ENCODE results near the gene NABP1. TPM values are rescaled to one million over a fixed set of nuclear protein-coding genes. Genes with fewer than 3 reads are reported as not detected.

Gene NABP1
- polyA plus RNA-seq, 1 donor from 2014 or later, result 1.5 TPM

GRCh38 chr2:191714925-191715324, 37.0 kb downstream of the NABP1 start:
- H3K9me2 ChIP-seq (ENCODE audit: insufficient read depth, low read length), result no peaks in the 10 kb centered on the region
- H3K27me3 ChIP-seq (ENCODE audit: insufficient read depth, low read depth, low read length), result no peaks in the 10 kb centered on the region
- no peaks in the 10 kb centered on the region for H4K20me1 ChIP-seq (ENCODE audit: insufficient read depth)
- H3K9me3 ChIP-seq (ENCODE audit: low read length), result no peaks in the 10 kb centered on the region
- H3K4me2 ChIP-seq (ENCODE audit: low read length), result no peak overlapping the region
- no peak overlapping the region for H3K4me3 ChIP-seq (ENCODE audit: low read length)
- H3K27ac ChIP-seq (ENCODE audit: low read length), result peak overlapping the region; percentile 52
- H2AFZ ChIP-seq (ENCODE audit: low read depth, low read length), result no peak overlapping the region
- no peak overlapping the region for H3K9ac ChIP-seq (ENCODE audit: low read length)
- H3K79me2 ChIP-seq (replicated peaks; ENCODE audit: insufficient read depth, low read length), result no peaks in the 10 kb centered on the region
- TF ChIP-seq REST (IDR thresholded peaks at IDR 0.05; ENCODE audit: borderline replicate concordance), result peak; percentile 27
- TF ChIP-seq POLR2AphosphoS5 (IDR thresholded peaks at IDR 0.05), result peak; percentile 65
- no peak for TF ChIP-seq TAF1 (IDR thresholded peaks at IDR 0.05; ENCODE audit: low read depth)
- peak; percentile 55 for TF ChIP-seq EP300 (conservative IDR thresholded peaks at IDR 0.05; ENCODE audit: poor library complexity, severe bottlenecking)
- H3K36me3 ChIP-seq (ENCODE audit: insufficient read depth, low read length), result no peaks in the 10 kb centered on the region
- no peaks in the 10 kb centered on the region for H3F3A ChIP-seq (ENCODE audit: insufficient read depth, low read length, poor library complexity, severe bottlenecking)

GRCh38 chr2:191715471-191715870, 37.5 kb downstream of the NABP1 start:
- Histone ChIP-seq H4K20me1 (ENCODE audit: insufficient read depth) (no peaks in the 10 kb centered on the region), H3K27ac (ENCODE audit: low read length) (peak overlapping the region; percentile 52), H3K4me3 (ENCODE audit: low read length) (no peak overlapping the region), H2AFZ (ENCODE audit: low read depth, low read length) (no peak overlapping the region), H3K9me2 (ENCODE audit: insufficient read depth, low read length) (no peaks in the 10 kb centered on the region), H3K27me3 (ENCODE audit: insufficient read depth, low read depth, low read length) (no peaks in the 10 kb centered on the region), H3K9ac (ENCODE audit: low read length) (no peak overlapping the region), H3K4me2 (ENCODE audit: low read length) (no peak overlapping the region), H3K36me3 (ENCODE audit: insufficient read depth, low read length) (no peaks in the 10 kb centered on the region), H3K9me3 (ENCODE audit: low read length) (no peaks in the 10 kb centered on the region), H3K79me2 (replicated peaks; ENCODE audit: insufficient read depth, low read length) (no peaks in the 10 kb centered on the region), H3F3A (ENCODE audit: insufficient read depth, low read length, poor library complexity, severe bottlenecking) (no peaks in the 10 kb centered on the region)
- TF ChIP-seq EP300 (conservative IDR thresholded peaks at IDR 0.05; ENCODE audit: poor library complexity, severe bottlenecking) (no peak), POLR2AphosphoS5 (IDR thresholded peaks at IDR 0.05) (no peak), TAF1 (IDR thresholded peaks at IDR 0.05; ENCODE audit: low read depth) (no peak), EZH2 (IDR thresholded peaks at IDR 0.05; ENCODE audit: borderline replicate concordance, insufficient read depth, low read length, poor library complexity, severe bottlenecking) (no peak), RAD21 (conservative IDR thresholded peaks at IDR 0.05) (no peak), CTCF (IDR thresholded peaks at IDR 0.05; ENCODE audit: poor library complexity, severe bottlenecking) (no peak), REST (IDR thresholded peaks at IDR 0.05; ENCODE audit: borderline replicate concordance) (no peak)

Data from neural cell (in vitro differentiated cells).